SK-N-SH (cell line): ENCODE data around the gene FBXL12. TPM values are rescaled to one million over a fixed set of nuclear protein-coding genes. Genes with fewer than 3 reads are reported as not detected.

Experiments
- CTCF ChIA-PET: fragments of 300-600, 350-600 bp; formaldehyde crosslinking; extraction: SDS; loops from one replicate; lab custom pipeline; 2021; lab: Yijun Ruan, JAX
- POLR2A ChIA-PET: fragments of 350-600 bp; sonication (Branson Sonifier 250); formaldehyde crosslinking; extraction: SDS; loops from one replicate; lab custom pipeline; 2020; ENCODE audit warnings: antibody characterized with exemption, inconsistent platforms; lab: Yijun Ruan, JAX
- DNase-seq: peaks from one replicate; pipeline ENCODE4 v3.0.0; 2012
- H2AFZ ChIP-seq: fragments of 200-600 bp; sonication (generic); 2 replicates; pipeline ENCODE4 v1.8.1; 2016; ENCODE audit warnings: antibody characterized with exemption, mild to moderate bottlenecking, low read depth
- H3F3A ChIP-seq: fragments of 200-600 bp; sonication (generic); replicated peaks from 2 replicates; pipeline ENCODE3; 2016; ENCODE audit warnings: antibody characterized with exemption, mild to moderate bottlenecking; ENCODE audit not compliant: insufficient read depth
- H3K27ac ChIP-seq, 2 experiments: fragments of 200-500 bp in 1 of 2; fragments of 200-600 bp in 1 of 2; sonication (Bioruptor generic) in 1 of 2; sonication (generic), shearing (Covaris generic) in 1 of 2; 2 replicates each; pipeline versions ENCODE4 v1.5.1 to v1.6.1; 2014 to 2016; ENCODE audit warnings: low read depth in 2 of 2, inconsistent platforms in 1 of 2, low read length in 1 of 2, mild to moderate bottlenecking in 1 of 2, mixed read lengths in 1 of 2
- H3K27me3 ChIP-seq: fragments of 200-600 bp; sonication (generic), shearing (Covaris generic); 2 replicates; pipeline ENCODE4 v1.6.1; 2016; ENCODE audit warnings: mixed run types; ENCODE audit not compliant: insufficient read depth
- H3K36me3 ChIP-seq, 2 experiments: fragments of 200-500 bp in 1 of 2; fragments of 200-600 bp in 1 of 2; sonication (Bioruptor generic) in 1 of 2; sonication (generic) in 1 of 2; replicated peaks in 1 of 2; 2 replicates each; pipeline versions ENCODE3 to v1.5.1; 2014 to 2016; ENCODE audit warnings: low read length in 1 of 2, mild to moderate bottlenecking in 1 of 2; ENCODE audit not compliant: insufficient read depth in 2 of 2, control insufficient read depth in 1 of 2
- H3K4me1 ChIP-seq, 2 experiments: fragments of 200-500 bp in 1 of 2; fragments of 200-600 bp in 1 of 2; sonication (Bioruptor generic) in 1 of 2; sonication (generic), shearing (Covaris generic) in 1 of 2; 2 replicates each; pipeline versions ENCODE4 v1.5.1 to v1.6.1; 2014 to 2016; ENCODE audit warnings: low read depth in 1 of 2, low read length in 1 of 2, mixed run types in 1 of 2; ENCODE audit not compliant: insufficient read depth in 2 of 2, control insufficient read depth in 1 of 2
- H3K4me2 ChIP-seq: fragments of 200-600 bp; sonication (generic), shearing (Covaris generic); 2 replicates; pipeline ENCODE4 v1.6.1; 2017; ENCODE audit warnings: mixed run types
- H3K4me3 ChIP-seq, 2 experiments: fragments of 200-500 bp in 1 of 2; fragments of 200-600 bp in 1 of 2; sonication (Bioruptor generic) in 1 of 2; sonication (generic), shearing (Covaris generic) in 1 of 2; 2 replicates each; pipeline versions ENCODE4 v1.5.1 to v1.8.1; 2014 to 2016; ENCODE audit warnings: low read depth in 2 of 2, inconsistent platforms in 1 of 2, low read length in 1 of 2, mild to moderate bottlenecking in 1 of 2, mixed read lengths in 1 of 2, moderate library complexity in 1 of 2
- H3K79me2 ChIP-seq: fragments of 200-600 bp; sonication (generic); 2 replicates; pipeline ENCODE4 v1.8.1; 2017; ENCODE audit warnings: mild to moderate bottlenecking; ENCODE audit not compliant: insufficient read depth
- H3K9ac ChIP-seq: fragments of 200-600 bp; sonication (generic); 2 replicates; pipeline ENCODE4 v1.6.1; 2017; ENCODE audit warnings: mixed run types
- H3K9me2 ChIP-seq: fragments of 200-600 bp; sonication (generic); 2 replicates; pipeline ENCODE4 v1.6.1; 2017; ENCODE audit warnings: mixed run types
- H3K9me3 ChIP-seq: fragments of 200-600 bp; sonication (generic); 2 replicates; pipeline ENCODE4 v1.6.1; 2017; ENCODE audit warnings: mixed run types, mild to moderate bottlenecking, moderate library complexity
- H4K20me1 ChIP-seq: fragments of 200-600 bp; sonication (generic); 2 replicates; pipeline ENCODE4 v1.6.1; 2017; ENCODE audit warnings: mild to moderate bottlenecking, mixed run types; ENCODE audit not compliant: insufficient read depth
- CHD2 ChIP-seq: fragments of 150-350 bp; IDR thresholded peaks from 2 replicates; pipeline ENCODE4 v1.6.1; 2018; ENCODE audit warnings: low read length; ENCODE audit not compliant: partially characterized antibody
- CTCF ChIP-seq: fragments of 200-600 bp; sonication (generic); IDR thresholded peaks from 2 replicates; pipeline ENCODE4 v1.6.1; 2017; ENCODE audit warnings: antibody characterized with exemption, mild to moderate bottlenecking, moderate library complexity
- ELF1 ChIP-seq: IDR thresholded peaks from 2 replicates; pipeline ENCODE4 v1.4.0; 2012
- FOSL2 ChIP-seq: IDR thresholded peaks from 2 replicates; pipeline ENCODE4 v1.4.0; 2012; ENCODE audit warnings: low read depth, mild to moderate bottlenecking, moderate library complexity, borderline replicate concordance
- FOXJ3 ChIP-seq: sonication (generic); formaldehyde crosslinking; IDR thresholded peaks from 2 replicates; pipeline ENCODE4 v1.5.1; 2020; ENCODE audit warnings: mild to moderate bottlenecking, missing genetic modification reagents
- FOXM1 ChIP-seq: IDR thresholded peaks from 2 replicates; pipeline ENCODE4 v1.4.0; 2012; ENCODE audit warnings: low read depth, mild to moderate bottlenecking
- IRF3 ChIP-seq: fragments of 150-350 bp; IDR thresholded peaks from 2 replicates; pipeline ENCODE4 v1.6.1; 2016; ENCODE audit warnings: mild to moderate bottlenecking, low read depth, low read length
- JUND ChIP-seq: IDR thresholded peaks from 2 replicates; pipeline ENCODE4 v1.4.0; 2012
- MEF2A ChIP-seq: IDR thresholded peaks from 2 replicates; pipeline ENCODE4 v1.4.0; 2012; ENCODE audit warnings: low read depth, borderline replicate concordance
- PBX3 ChIP-seq: IDR thresholded peaks from 2 replicates; pipeline ENCODE4; 2012
- REST ChIP-seq: IDR thresholded peaks from 2 replicates; pipeline ENCODE4 v1.6.1; 2012; ENCODE audit warnings: mild to moderate bottlenecking, low read depth, low read length, moderate library complexity
- RFX5 ChIP-seq: IDR thresholded peaks from 2 replicates; pipeline ENCODE4 v1.6.1; 2012; ENCODE audit warnings: mild to moderate bottlenecking, improper control_type of control experiment, low read length
- SMC3 ChIP-seq: IDR thresholded peaks from 2 replicates; pipeline ENCODE4 v1.6.1; 2012; ENCODE audit warnings: low read depth, low read length, improper control_type of control experiment
- TCF12 ChIP-seq: IDR thresholded peaks from 2 replicates; pipeline ENCODE4 v1.4.0; 2012
- ZBTB33 ChIP-seq: IDR thresholded peaks from 2 replicates; pipeline ENCODE4 v1.4.0; 2012; ENCODE audit warnings: low read depth, borderline replicate concordance
- WGBS: methylation state at CpG from one replicate; pipeline ENCODE4 v1.1.6; 2017; ENCODE audit warnings: low lambda C conversion rate; 5-methylcytosine and 5-hydroxymethylcytosine counted together
- polyA plus RNA-seq, 3 experiments: library from polyadenylated mRNA; depleted of rRNA; stranded (reverse); fragments of >200 nt; gene quantifications; 2 replicates each; pipeline ENCODE4 v1.2.3, GENCODE V29; 2012

FBXL12 gene
- polyA plus RNA-seq, 1 of the 3 experiments (the other 2 are of a cell fraction): 27.1 TPM

- Histone ChIP-seq H3K9me3 (no peaks in the 10 kb centered on the region), H3K4me2 (peak overlapping the region; percentile 98), H2AFZ (peak overlapping the region; percentile 86), H3K4me3 (peak overlapping the region; percentile 86 to 97), H3K36me3 (peaks cover 0 to 22% of the 10 kb centered on the region in 2 experiments), H3K79me2 (peaks cover 54% of the 10 kb centered on the region), H3K27me3 (no peaks in the 10 kb centered on the region), H3K9ac (peak overlapping the region; percentile 89), H3F3A (peaks cover 10% of the 10 kb centered on the region), H3K27ac (peak overlapping the region; percentile 93 to 98), H3K4me1 (peaks cover 0 to 9% of the 10 kb centered on the region in 2 experiments; a peak in 1 of 4 replicates), H3K9me2 (no peaks in the 10 kb centered on the region), H4K20me1 (no peaks in the 10 kb centered on the region)
- ChIA-PET POLR2A (no interaction called here), CTCF (no interaction called here)
- WGBS: 22% methylated on average over 8 of the region's 39 CpGs
- DNase-seq: no peak
- no peak for TF ChIP-seq ZBTB33
- TF ChIP-seq FOXJ3: no peak
- no peak for TF ChIP-seq RFX5
- no peak for TF ChIP-seq JUND
- TF ChIP-seq ELF1: no peak
- no peak for TF ChIP-seq SMC3
- TF ChIP-seq TCF12: no peak
- no peak for TF ChIP-seq PBX3
- TF ChIP-seq REST: no peak
- TF ChIP-seq IRF3: no peak
- no peak for TF ChIP-seq CHD2
- TF ChIP-seq CTCF: no peak
- no peak for TF ChIP-seq FOXM1
- TF ChIP-seq FOSL2: no peak
- no peak for TF ChIP-seq MEF2A
Observed at GRCh38 chr19:9818175-9818733, 625 bp downstream of the FBXL12 start.
